Thymus (tissue), 11 donors: ENCODE measurements around the gene PCSK5. TPM values are rescaled to one million over a fixed set of nuclear protein-coding genes. Genes with fewer than 3 reads are reported as not detected.

Experiments
- DNase-seq, 9 donors: peaks; one replicate each; pipeline ENCODE4 v3.0.0-alpha.2; 2013; ENCODE audit warnings: low spot score in 9 of 9, low read depth in 6 of 9, missing footprints in 1 of 9
- H3K27ac ChIP-seq, 2 donors: one replicate each; pipeline ENCODE4 v1.5.1; 2013; ENCODE audit warnings: control low read depth in 1 of 2, low read depth in 1 of 2, low read length in 1 of 2, mild to moderate bottlenecking in 1 of 2, moderate library complexity in 1 of 2
- H3K27me3 ChIP-seq, 2 donors: one replicate each; pipeline ENCODE4 v1.5.1; 2013; ENCODE audit warnings: low read length in 1 of 2; ENCODE audit not compliant: control insufficient read depth in 2 of 2, insufficient read depth in 1 of 2
- H3K36me3 ChIP-seq, 2 donors: one replicate each; pipeline ENCODE4 v1.5.1; 2013; ENCODE audit warnings: low read length in 1 of 2, mild to moderate bottlenecking in 1 of 2, moderate library complexity in 1 of 2; ENCODE audit not compliant: control insufficient read depth in 2 of 2, insufficient read depth in 2 of 2
- H3K4me1 ChIP-seq, 2 donors: one replicate each; pipeline ENCODE4 v1.5.1; 2013; ENCODE audit warnings: low read length in 2 of 2; ENCODE audit not compliant: control insufficient read depth in 2 of 2, insufficient read depth in 2 of 2
- H3K4me3 ChIP-seq, 2 donors: one replicate each; pipeline ENCODE4 v1.5.1; 2013; ENCODE audit warnings: low read length in 2 of 2, control low read depth in 1 of 2, mild to moderate bottlenecking in 1 of 2
- H3K9me3 ChIP-seq, 2 donors: one replicate each; pipeline ENCODE4 v1.5.1; 2013; ENCODE audit warnings: low read length in 1 of 2, mild to moderate bottlenecking in 1 of 2; ENCODE audit not compliant: control insufficient read depth in 2 of 2, insufficient read depth in 1 of 2
- WGBS: extraction: QIAGEN DNeasy Blood & Tissue Kit; methylation state at CpG from one replicate; pipeline ENCODE4 v1.1.7; 2013; 5-methylcytosine and 5-hydroxymethylcytosine counted together
- polyA plus RNA-seq: library from polyadenylated mRNA; stranded (reverse); fragments of 200-250 nt; gene quantifications from one replicate; pipeline ENCODE4 v1.2.3, GENCODE V29; 2013
- total RNA-seq: library from RNA; stranded (reverse); fragments of 120-200 nt; gene quantifications from one replicate; pipeline ENCODE4 v1.2.4, GENCODE V29; 2013
- donor health status: healthy.

The PCSK5 gene
- total and polyA plus RNA-seq, 2 donors: 4.1 to 20.1 TPM

- 88% methylated on average over 6 of the region's 6 CpGs for whole genome bisulfite sequencing
- no peak for DNase-seq
- Histone ChIP-seq H3K9me3 (no peaks in the 10 kb centered on the region), H3K27ac (no peak overlapping the region), H3K4me1 (peaks cover 0 to 5% of the 10 kb centered on the region in 2 donors), H3K27me3 (no peaks in the 10 kb centered on the region), H3K4me3 (no peak overlapping the region), H3K36me3 (no peaks in the 10 kb centered on the region)
Observed at GRCh38 chr9:76373784-76374474, 483.5 kb downstream of the PCSK5 start.

- no peak overlapping the region for H3K27ac ChIP-seq
- no peak overlapping the region for H3K4me3 ChIP-seq
- H3K36me3 ChIP-seq: no peaks in the 10 kb centered on the region
- H3K27me3 ChIP-seq: no peaks in the 10 kb centered on the region
- no peaks in the 10 kb centered on the region for H3K9me3 ChIP-seq
- H3K4me1 ChIP-seq: no peaks in the 10 kb centered on the region
- 92% methylated on average over 10 of the region's 10 CpGs for WGBS
- no peak for DNase-seq
Observed at GRCh38 chr9:76374783-76375559, 484.5 kb downstream of the PCSK5 start.

- no peak overlapping the region for H3K4me3 ChIP-seq
- no peaks in the 10 kb centered on the region for H3K36me3 ChIP-seq
- no peaks in the 10 kb centered on the region for H3K9me3 ChIP-seq
- DNase-seq: no peak
- no peak overlapping the region for H3K27ac ChIP-seq
- H3K27me3 ChIP-seq: no peaks in the 10 kb centered on the region
- no peaks in the 10 kb centered on the region for H3K4me1 ChIP-seq
Observed at GRCh38 chr9:76377791-76378190, 487.3 kb downstream of the PCSK5 start.

- H3K4me1 ChIP-seq: no peaks in the 10 kb centered on the region
- DNase-seq: no peak
- peaks cover 0 to 3% of the 10 kb centered on the region in 2 donors for H3K36me3 ChIP-seq
- WGBS: 95% methylated on average over 6 of the region's 6 CpGs
- H3K27ac ChIP-seq: no peak overlapping the region
- H3K27me3 ChIP-seq: no peaks in the 10 kb centered on the region
- H3K9me3 ChIP-seq: no peaks in the 10 kb centered on the region
- H3K4me3 ChIP-seq: no peak overlapping the region
Observed at GRCh38 chr9:76378367-76379073, 488.0 kb downstream of the PCSK5 start.

- H3K27me3 ChIP-seq: no peaks in the 10 kb centered on the region
- DNase-seq: no peak
- H3K4me1 ChIP-seq: no peaks in the 10 kb centered on the region
- 95% methylated on average over 2 of the region's 2 CpGs for WGBS
- peaks cover under 1 to 7% of the 10 kb centered on the region in 2 donors for H3K36me3 ChIP-seq
- H3K4me3 ChIP-seq: no peak overlapping the region
- H3K27ac ChIP-seq: no peak overlapping the region
- H3K9me3 ChIP-seq: no peaks in the 10 kb centered on the region
Observed at GRCh38 chr9:76379494-76379893, 489.0 kb downstream of the PCSK5 start.

- H3K27ac ChIP-seq: no peak overlapping the region
- peaks cover 3 to 20% of the 10 kb centered on the region in 2 donors for H3K36me3 ChIP-seq
- H3K27me3 ChIP-seq: no peaks in the 10 kb centered on the region
- H3K9me3 ChIP-seq: peaks cover 0 to 4% of the 10 kb centered on the region in 2 donors
- peaks cover 4 to 5% of the 10 kb centered on the region in 2 donors for H3K4me1 ChIP-seq
- WGBS: 92% methylated on average over 1 of the region's 1 CpG
- H3K4me3 ChIP-seq: no peak overlapping the region
- DNase-seq: no peak
Observed at GRCh38 chr9:76390656-76391055, 500.2 kb downstream of the PCSK5 start.

GRCh38 chr9:76394195-76394959, 503.9 kb downstream of the PCSK5 start, which contains the start of gene RFK:
Gene RFK, minus strand, starts transcription at chr9:76394426. Its CDS starts 255 bp downstream, at chr9:76394171.
- Histone ChIP-seq H3K4me3 (peak within 1 kb of the TSS; percentile 96 to 99), H3K36me3 (peaks cover 0 to under 1% of the 10 kb centered on the region in 2 donors)
- WGBS: under 1% methylated on average over 81 of the region's 81 CpGs

GRCh38 chr9:76394960-76395252, 504.4 kb downstream of the PCSK5 start:
- no peaks in the 10 kb centered on the region for H3K27me3 ChIP-seq
- DNase-seq: peak in 1 of 9 donors; percentile 44
- peaks cover 0 to 4% of the 10 kb centered on the region in 2 donors for H3K9me3 ChIP-seq
- under 1% methylated on average over 11 of the region's 11 CpGs for WGBS
- no peaks in the 10 kb centered on the region for H3K36me3 ChIP-seq
- peak overlapping the region; percentile 96 to 99 for H3K4me3 ChIP-seq
- peaks cover 4 to 5% of the 10 kb centered on the region in 2 donors for H3K4me1 ChIP-seq
- H3K27ac ChIP-seq: peak overlapping the region; percentile 85 to 94

More at GRCh38 chr9:76394195-76394959, 503.9 kb downstream of the PCSK5 start, which contains the start of gene RFK:
- peaks cover 0 to 4% of the 10 kb centered on the region in 2 donors for H3K9me3 ChIP-seq
- H3K4me1 ChIP-seq: peaks cover 4 to 5% of the 10 kb centered on the region in 2 donors
- H3K27ac ChIP-seq: peak within 1 kb of the TSS; percentile 85 to 94
- no peaks in the 10 kb centered on the region for H3K27me3 ChIP-seq
- DNase-seq: peak; percentile 74 to 94 (median 87)
